ENCODE data around the gene NAV2.

The NAV2 gene

DNA sequence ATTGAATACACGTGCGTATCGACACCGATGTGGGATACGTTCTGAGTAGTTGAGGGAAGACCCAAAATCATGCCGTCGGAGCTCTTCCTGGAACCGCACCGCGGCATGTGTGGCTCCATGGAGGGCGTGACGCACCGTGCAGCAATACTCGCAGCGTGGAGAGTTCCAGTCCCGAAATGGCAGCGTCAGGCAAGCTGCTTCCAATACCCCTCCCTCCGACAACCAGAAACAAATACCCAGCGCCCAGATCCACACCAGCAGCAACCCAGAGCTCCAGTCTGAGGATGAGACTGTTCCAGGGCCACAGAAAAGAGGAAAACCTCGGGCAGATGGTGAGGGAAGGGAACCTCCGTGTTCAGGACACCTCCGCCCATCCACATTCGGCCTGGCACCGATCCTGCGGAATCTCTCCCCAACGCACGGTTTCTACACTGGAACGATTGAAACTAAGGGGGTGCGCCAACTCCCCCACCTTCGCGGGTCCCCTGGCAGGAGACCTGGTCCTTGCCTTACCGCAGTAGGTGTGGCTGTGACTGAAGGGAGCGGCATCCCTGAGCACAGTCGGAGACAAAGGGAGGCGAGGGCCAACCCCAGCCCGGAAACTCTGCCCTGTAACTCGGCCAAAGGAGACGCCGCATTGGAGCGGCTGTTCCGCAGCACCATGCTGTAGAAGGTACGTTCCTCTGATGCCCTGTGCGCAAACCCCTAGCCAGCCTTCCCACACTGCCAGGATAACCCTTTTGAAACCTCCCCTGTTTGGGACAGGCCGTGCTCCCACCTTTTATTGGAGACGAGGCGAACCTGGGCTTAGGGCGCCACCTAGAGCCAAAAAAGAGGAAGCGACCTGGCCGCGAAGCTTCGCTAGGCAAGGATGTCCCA, 419.4 kb downstream of the NAV2 start:
- DNase-seq = peak in 1 of 2 experiments; percentile 17

DNA sequence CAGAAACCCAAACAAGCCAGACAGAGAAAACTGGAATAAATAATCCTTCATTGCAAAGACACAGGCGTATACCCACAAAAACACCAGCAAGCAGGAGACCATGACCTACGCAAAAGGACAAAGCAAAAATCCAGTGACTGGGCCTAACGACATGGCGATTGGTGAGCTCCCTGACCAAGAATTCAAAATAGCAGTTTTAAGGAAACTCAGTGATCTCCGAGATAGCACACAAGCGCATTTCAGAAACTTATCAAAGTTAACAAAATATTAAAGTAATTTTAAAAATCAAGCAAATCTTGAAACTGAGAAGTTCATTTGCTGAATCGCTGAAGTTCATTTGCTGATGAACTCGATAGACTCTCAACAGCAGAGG, 420.0 kb downstream of the NAV2 start:
- no peak for DNase-seq

DNA sequence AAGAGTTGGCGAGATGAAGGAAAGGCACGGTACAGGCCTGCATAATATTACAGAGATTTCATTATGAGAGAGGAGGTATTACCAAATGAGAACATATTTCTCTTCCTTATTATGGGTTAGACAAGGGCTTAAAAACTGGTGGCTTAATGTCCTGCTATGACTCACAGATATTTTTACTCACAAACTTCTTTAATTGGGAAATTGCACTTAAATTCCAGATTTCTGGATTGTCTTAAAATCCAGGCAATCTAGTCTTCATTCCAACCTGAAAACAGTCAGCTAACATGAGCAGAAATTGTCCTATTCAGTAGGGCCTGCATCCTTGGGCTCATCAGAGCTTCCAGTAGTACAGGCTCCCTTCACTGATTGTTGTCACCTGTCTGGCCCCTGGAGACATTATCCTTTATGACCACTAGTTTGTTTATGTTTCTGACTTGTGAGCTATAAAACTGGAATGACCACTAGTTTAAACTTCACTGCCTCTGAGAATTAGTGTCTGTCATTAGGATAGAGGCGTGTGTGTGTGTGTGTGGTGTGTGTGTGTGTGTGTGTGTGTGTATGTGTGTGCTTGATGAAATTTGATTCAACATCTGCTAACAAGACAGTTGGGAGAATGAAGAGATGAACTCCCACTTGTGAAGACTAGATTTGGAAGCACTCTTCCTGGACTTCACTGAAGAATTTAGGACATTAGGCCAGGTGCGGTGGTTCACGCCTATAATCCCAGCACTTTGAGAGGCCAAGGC, 422.5 kb downstream of the NAV2 start:
- DNase-seq = no peak

DNA sequence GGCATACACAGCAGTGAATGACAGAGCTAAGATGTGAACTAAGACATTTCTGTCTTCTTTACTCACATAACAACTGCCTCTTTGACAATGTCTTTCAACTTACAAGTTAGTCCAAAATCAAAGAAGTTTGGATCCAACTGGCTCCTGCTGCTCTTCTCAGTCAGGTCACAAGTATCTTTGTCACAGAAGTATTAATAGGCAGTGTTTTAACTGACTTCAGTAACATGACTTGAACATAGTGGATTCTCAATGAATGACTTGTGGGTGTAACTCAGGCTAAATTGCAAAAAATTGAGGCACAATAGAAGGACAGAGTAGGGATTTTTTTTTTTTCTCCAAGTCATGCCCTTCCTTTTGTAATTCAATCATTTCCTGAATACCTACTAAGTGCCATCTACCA, 425.0 kb downstream of the NAV2 start:
- DNase-seq = no peak

DNA sequence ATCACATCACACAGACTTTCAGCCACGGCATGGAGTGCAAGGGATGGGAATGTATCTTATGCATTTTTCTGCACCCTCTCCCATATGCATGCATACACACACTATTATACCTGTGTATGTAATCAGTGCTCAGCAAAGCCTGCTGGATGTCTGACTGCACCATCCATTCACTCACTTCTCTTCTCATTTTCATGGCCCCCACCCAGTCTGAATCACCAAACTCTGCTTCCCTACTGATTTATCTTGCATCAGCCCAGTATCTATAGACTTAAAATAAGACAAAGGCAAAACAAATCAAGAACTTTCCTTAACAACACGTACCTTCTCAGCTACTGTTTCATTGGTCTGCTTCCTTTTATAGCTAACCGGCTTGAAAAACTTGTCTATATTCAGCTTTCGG, 426.1 kb downstream of the NAV2 start:
- no peak for DNase-seq

DNA sequence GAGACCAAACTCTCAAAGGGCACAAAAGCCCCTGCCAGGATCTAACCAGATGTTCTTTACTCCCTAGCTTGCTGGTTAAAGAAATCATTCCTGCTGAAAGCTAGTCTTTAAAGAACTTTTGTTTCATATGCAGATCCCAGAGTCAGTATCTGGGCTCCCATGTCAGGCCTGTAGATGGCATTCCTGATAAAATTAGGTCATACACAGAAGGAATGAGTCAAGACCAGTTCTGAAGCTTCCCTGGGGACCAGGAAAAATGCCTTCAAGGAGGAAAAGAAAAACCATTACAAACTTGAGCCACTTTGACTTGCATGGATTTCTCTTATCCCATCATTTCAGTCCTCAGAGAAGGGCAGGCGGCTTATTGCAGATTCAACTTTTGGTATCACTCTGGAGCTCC, 441.7 kb downstream of the NAV2 start:
- DNase-seq = no peak

DNA sequence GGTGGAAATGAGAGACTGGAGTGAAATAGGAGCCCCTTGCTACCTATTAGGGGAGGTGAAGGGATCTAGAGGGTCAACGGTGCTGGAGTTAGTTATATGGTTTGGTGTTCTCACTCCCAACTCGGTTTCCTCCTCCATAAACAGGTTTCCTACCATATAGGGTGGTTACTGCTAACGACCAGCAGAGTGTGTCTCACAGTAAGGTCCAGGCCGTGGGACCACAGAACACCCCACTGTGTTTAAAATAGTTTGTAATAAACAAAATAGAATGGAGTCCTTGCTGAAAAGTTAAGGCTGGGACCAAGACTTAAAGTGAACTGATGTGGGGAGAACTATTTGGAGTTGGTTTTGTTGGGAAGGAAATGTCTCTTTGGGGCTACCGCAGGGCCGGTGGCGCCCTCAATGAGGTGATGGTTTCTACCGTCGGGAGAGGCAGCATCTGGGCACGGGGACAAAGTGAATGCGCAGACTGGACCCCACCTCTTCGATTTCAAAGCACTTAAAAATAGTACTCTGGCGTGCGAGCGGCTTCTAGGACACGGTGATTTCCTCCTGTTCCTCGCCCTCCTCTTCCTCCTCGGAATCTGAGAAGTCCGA, 443.1 kb downstream of the NAV2 start:
- no peak for DNase-seq

DNA sequence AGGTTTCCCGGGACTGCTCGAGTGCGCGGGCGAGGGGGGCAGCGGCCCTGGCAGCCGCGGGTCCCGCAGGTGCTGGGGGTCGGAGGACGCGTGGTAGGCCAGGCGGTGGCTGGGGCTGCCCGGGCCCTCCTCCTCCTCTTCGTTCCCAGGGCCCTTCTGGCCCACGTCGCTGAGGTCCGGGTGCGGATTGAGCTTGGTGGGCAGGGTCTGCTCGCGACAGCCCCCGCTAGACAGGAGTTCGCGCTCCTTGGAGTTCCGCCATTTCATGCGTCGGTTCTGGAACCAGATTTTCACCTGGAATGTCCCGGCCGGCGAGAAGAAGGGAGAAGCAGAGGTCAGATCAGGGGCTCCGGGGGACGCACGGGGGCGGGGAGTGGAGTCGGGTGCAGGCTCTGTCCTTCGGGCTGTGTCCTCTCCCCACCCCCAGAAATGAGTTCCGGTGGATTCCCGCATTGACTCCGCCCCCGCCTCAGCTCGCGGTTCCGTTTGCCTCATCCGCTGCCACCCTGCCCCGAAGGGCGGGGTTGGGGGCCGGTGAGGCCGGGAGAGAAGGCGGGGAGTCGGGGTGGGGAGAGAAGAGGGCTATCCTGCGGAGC, 443.7 kb downstream of the NAV2 start:
- no peak for DNase-seq

DNA sequence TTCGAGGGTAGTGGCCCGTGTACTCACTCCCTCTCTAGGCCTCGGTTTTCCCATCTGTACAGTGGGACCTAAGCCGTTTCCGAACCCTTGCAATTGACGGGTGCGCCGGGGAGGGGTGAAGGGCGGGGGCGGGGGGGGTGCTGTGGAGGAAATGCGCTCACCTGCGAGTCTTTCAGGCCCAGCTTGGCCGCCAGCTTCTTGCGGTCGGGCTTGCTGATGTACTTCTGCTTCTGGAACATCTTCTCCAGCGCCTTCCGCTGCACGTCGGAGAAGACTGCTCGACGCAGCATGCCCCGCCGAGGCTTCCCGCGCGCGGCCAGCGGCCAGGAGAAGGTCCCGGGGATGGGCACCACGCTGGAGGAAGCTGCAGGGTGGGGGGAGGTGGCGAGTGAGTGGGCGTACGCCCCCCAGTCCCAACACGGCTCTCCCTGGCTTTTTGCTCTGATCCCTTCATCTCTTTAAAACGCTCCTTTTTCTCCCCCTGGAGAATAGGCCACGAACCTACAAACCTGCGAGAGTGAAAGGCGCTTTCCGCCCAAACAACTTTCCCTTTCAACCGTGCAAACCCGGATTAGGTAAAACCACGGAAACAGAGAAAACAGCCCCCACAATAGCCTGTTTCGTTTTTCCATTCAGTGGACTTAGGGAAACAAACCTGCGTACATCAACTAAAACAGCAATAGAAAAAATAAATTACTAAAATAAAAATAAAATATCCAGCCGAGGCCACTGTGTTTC, 444.4 kb downstream of the NAV2 start:
- no peak for DNase-seq

DNA sequence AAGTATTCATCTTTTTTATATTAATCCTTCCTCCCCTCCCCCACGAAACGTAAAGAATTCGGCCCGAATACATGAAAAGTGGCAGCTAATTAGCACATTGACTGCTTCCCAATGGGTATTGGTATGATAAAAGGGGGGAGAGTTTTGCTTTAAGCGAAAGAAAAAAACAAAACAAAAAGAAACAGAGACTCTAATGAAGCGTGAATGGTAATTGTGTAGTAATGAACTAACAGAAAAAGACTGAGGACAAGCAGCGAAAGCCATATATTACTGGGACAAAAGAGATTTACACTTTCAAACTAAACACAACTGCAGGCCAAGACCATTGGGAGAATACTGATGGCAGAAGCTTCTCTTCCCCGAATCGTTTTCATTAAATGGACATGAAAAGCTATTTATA, 445.1 kb downstream of the NAV2 start:
- DNase-seq = no peak

DNA sequence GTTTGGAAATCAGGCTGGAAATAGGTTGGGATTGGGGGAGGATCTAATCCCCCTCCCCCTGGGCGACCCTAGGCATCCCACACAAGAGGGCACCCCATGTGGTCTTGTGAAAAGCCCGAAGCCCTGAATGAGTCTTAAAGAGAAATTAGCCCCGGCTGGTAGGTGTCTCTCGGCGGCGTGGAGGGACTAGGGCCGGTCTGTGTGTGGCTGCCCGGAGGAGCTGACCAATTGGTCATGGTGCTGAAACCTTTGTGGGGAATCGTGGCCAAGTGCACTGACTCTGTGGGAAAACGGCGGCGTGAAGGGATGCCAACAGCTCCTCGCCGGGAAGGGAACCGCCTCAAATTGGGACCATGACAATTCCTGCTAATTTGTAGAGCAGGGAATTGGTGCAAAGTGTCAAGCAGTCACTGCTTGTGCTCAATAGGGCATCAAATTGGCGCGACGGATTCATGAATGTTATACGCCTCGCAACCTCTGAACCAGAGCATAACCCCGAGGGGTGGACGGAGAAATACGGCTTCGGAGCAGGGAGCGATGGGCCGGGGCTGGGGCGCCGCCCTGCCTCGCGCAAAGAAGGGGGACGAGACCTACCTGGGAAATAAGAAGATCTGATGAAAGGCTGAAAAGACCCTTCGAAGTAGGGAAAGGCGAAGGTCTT, 446.1 kb downstream of the NAV2 start:
- DNase-seq = no peak

DNA sequence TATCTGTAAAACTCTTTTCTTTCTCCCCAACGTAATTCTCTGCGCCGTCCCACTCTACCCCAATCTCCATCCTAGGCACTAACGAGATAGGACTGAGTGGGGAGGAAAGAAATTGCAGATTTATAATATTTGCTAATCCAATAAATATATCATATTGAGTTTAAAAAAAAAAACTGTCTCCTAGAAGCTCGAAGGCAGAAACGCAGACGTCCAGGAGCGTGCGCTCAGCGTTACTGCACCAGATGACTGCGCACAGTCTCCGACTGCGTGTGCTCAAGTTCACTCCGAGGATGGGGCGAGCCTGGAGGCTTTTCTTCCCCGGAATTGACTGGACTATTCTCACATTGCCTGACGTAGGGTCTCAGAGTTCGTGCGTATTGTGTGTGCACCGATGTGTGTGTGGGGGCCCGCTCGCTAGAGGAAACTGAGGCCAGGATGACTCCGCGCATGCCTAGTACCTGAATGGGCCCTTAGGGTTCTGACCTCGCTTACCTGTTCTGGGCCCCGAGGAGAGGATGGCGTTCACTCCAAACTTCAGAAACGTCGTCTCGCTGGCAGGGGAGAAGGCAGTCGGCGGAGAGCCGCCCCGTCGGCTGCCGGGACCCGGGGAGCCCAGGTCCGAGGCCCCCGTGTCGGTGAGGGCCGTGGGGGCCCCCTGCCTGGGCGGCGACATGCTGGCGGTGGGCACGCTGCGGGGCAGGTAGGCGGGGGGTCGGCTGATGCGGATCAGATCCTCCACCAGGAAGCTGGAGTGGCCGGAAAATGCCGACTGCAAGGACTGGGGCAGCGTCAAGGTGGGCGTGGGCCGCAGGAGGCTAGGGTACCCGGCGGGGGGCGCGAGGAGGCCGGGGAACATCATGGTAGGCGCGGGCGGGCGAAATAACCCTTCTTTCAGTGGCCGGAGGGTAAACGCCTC, 447.1 kb downstream of the NAV2 start:
- no peak for DNase-seq

DNA sequence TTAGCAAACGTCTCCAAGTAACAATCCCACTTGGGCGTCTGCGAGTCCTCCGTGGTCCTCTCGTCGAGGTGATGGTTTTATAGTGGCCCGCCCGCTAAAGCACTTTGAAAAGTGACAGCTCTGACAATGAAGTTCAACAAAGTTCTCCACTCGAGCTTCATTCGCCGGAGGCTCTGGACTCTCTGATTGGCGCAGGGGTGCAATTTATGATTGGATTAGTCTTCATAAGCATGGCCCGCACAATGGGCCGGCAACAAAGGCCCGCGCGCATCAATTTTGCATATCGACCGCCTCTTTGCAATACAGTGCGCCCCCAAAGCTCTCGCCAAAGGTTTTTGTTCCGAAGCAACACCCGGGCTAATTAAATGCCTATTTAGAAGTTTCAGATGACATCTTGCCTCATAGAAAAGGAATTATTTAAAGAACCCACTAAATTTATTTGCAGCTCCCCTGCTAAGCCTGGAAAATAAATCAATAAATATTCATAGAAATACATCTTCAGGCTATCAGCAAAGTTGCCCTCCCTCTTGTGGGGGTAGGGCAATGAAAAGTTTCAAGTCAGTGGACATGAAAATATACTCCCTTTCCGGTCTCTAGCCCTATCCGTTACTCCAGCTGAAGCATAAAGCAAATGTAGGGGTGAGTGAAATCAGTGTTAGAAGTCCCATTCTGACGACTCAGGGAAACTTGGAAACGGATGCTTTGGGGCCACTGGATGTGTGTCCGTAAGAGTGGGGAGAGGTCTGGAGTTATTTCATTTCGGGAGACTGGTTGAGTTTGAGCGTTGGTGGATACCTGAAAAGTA, 448.0 kb downstream of the NAV2 start, which contains the start of gene DBX1:
Gene DBX1, minus strand, starts transcription at position 51 of the 805 bp plus-strand sequence. CDS start 151 bp downstream, outside the sequence.
- DNase-seq = no peak

DNA sequence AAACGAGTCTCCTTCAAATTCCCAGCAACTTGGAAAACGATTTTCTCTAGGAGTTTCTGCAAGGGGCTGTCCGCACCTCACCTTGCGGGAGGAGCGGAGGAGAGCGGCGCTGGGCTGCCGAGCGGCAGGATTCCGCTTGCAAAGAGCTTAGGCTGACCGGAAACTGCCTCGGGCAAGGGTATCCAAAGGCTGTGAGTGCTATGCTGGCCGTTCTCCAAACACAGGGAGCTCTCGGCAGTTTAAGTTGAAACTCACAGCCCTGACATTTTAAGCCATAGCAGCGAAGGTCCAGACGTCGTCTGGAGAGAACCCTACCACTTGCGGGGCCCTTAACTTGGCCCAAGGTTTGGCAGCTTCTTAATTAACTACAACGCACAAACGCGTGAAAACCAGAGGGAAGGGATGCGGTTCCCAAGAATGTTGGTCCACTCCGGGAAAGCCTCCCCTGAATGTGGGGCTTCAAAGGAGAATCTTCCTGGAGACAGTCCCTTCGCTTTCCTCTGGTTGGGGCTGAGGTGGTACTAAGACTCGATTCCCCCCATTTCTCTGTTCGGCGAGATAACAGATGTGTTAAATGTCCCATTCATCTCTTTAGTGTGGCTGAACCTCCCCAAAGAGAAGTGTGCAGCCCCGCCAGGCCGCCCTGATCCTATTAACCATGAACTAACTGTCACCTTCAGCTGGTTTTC, 448.7 kb downstream of the NAV2 start:
- no peak for DNase-seq

DNA sequence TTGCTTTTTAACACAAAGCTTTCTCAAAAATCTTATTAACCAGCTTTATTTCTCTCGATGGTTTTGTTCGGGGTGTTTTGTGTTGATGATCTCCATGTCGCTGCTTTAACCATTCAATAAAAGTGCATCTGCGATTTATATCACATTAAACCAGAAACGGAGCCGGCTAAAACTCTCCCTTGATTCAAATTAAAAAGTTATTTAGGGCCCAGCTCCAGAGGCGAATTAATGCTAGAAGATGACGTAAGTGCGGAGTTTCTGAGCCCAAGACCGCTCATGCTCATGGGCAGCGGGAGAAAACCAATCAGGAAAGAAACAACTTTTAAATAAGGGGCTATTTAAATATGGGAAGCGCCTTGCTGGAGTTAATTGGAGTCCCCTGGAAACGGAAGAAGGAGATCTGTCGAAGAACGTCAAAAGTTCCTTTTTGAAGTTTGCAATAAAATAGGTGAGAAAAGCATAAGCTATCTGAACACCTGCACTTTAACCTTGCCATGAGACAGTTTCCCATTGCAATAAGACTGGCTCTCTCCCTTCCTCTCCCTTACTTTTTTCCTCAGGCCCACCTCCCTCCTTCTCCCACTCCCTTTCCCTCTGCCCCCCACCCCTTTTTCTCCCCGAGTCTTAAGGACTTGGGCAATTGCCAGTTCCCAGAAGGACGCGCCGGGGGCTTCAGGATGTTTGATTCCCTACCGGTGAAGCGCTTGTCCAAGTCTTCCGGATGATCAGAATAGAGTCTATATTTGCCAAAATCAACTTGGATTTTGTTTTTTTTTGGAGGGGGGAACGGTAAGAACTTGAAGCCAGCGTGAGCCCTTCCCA, 449.5 kb downstream of the NAV2 start:
- DNase-seq = no peak

DNA sequence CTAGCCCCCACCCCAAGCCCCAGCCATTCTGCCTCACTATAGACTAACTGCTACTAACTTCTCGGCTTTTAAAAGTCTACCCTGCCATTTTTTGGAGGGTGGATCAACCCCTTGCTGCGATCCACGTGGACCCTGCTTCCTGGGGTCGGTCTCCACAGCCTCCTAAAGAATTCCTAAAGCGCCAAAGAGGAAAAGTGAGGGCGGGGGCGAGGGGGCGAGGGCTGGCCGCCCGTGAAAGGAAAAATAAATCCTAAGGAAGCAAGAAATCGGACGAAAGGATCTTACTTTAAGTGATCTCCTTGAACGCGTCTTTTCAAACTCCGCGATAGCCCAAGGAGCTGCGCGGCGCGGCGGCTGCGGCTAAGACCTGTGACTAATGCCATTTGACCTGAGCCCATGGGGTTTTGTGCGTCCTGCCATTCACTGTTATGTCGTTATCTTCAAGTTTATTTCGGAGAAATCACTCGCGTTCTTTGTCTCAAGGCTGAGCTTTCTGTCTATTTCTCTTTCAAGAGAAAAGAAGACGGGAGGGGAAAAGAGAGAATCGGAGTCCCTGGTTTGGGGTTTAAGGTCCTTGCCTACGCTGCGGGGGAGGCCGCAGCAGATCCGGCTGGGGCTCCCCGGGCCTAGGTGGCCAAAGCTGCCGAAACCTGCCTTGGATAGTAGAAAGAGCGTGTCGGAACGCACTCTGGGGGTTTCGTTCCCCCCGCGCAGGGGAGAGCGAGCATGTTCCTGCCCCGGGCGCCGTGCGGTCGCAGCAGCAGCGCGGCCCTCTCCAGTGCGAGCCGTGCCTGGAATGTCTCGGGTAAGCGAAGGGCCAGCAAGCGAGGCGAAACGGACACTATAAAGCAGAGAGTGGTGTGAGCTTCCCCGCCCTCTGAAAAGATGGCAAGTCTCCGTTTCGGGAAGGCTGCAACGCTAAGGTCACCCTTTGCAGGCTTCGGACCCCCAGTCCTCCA, 450.5 kb downstream of the NAV2 start:
- DNase-seq = no peak

DNA sequence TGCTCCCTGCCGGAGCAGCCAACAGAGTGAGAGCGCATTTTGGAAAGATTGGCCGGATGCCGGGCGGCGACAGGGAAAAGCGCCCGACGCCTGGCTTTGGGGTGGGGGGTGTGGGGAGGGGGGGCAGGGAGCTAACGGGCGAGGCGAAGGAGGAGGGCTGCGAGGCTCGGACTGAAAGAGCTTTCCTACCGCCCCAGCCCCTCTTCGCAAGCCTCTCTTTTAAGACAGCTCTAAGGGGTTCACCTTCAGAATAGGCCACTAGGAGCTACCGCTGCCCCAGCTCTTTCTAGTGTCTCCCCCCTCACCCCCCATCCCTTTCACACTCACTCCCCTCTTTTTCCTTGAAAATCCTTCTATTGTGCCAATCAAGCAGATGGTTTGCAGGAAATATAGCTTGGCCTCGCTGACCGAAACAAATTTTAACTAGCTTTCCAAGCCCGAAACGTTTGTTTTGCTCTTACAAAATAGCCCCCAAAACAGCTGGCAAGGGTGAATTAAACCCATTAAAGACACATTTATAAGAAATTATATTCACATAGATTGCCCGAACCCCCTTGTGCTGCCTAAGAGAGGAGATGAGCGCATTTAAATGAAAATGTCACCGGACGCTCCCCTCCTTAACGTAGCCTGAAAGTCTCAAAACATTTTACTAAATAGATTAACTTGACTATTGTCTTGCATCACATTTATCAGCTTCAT, 451.3 kb downstream of the NAV2 start:
- DNase-seq = no peak

Data from cerebellar nuclear complex (tissue), 1 donor.